Measurements from ENCODE around the gene COL20A1.

Gene COL20A1

GRCh38 chr20:63267691-63268090 is 25.3 kb upstream of the COL20A1 start:
- H3K36me3 ChIP-seq (ENCODE audit: control insufficient read depth in 2 of 2, insufficient read depth in 1 of 2, low read length in 2 of 2) = peaks cover 0 to 5% of the 10 kb centered on the region in 2 experiments; a peak in 1 of 3 replicates
- no peak overlapping the region for H3K4me3 ChIP-seq (ENCODE audit: low read depth, low read length)
- TF ChIP-seq BCL11B (tag by site-specific recombination; IDR thresholded peaks at IDR 0.05; ENCODE audit: low read depth) (no peak), GLIS1 (tag by site-specific recombination; IDR thresholded peaks at IDR 0.05) (peak; percentile 49), ZNF843 (tag by site-specific recombination; IDR thresholded peaks at IDR 0.05) (no peak), ZIC2 (tag by site-specific recombination; IDR thresholded peaks at IDR 0.05) (0 out of 2 replicates have a peak, but pooled peaks have one; percentile 7)
- TF ChIP-seq, protein P1, sequence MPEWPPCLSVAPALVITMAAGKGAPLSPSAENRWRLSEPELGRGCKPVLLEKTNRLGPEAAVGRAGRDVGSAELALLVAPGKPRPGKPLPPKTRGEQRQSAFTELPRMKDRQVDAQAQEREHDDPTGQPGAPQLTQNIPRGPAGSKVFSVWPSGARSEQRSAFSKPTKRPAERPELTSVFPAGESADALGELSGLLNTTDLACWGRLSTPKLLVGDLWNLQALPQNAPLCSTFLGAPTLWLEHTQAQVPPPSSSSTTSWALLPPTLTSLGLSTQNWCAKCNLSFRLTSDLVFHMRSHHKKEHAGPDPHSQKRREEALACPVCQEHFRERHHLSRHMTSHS (tag by site-specific recombination; IDR thresholded peaks at IDR 0.05) = no peak
- H3K27ac ChIP-seq (ENCODE audit: extremely low read depth, low read depth, low read length) = no peak overlapping the region
- H3K4me1 ChIP-seq (ENCODE audit: control insufficient read depth, insufficient read depth, low read length) = no peaks in the 10 kb centered on the region
- ChIA-PET POLR2A (no interaction called here), CTCF (interaction anchor here (6.6 kb wide), 1 partner anchor 43 kb away, joined by 37 read pairs; no protein-coding TSS in a partner anchor)
- no peaks in the 10 kb centered on the region for H3K9me3 ChIP-seq (ENCODE audit: control insufficient read depth, insufficient read depth, low read depth, low read length)

DNA sequence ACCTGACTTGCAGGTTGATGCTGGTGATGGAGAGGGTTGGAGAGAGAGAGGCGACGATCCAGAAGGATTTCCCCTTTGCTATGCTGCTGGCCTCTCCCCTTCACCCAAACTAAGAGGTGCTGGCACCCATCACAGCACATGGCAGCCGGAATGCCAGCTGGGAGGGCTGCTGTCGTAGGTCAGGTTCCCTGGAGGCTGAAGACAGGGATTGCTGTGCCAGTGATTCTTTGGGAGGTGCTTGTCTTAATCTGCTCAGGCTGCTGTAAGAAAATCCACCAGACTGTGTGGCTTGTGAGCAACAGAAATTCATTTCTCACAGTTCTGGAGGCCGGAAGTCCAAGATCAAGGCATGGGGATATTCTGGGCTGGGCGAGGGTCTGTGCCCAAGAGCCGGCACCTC is 24.7 kb upstream of the COL20A1 start:
- POLR2A ChIA-PET = no interaction called here
- CTCF ChIA-PET = interaction anchor here (0.5 to 6.6 kb wide), 2 partner anchors 44 to 482 kb away, joined by 3 to 37 read pairs; no protein-coding TSS in a partner anchor

More for the DNA sequence above, 24.7 kb upstream of the COL20A1 start:
- peaks cover 0 to 5% of the 10 kb centered on the region in 2 experiments; a peak in 1 of 3 replicates for H3K36me3 ChIP-seq (ENCODE audit: control insufficient read depth in 2 of 2, insufficient read depth in 1 of 2, low read length in 2 of 2)
- TF ChIP-seq ZNF37A (tag by site-specific recombination; IDR thresholded peaks at IDR 0.05) = no peak
- TF ChIP-seq ZNF354C (tag by site-specific recombination; IDR thresholded peaks at IDR 0.05; ENCODE audit: borderline replicate concordance, low read depth) = no peak
- TF ChIP-seq ZNF18 (tag by site-specific recombination; IDR thresholded peaks at IDR 0.05) = no peak
- no peak for TF ChIP-seq ZNF266 (tag by site-specific recombination; IDR thresholded peaks at IDR 0.05; ENCODE audit: low read depth)
- TF ChIP-seq, protein P2, sequence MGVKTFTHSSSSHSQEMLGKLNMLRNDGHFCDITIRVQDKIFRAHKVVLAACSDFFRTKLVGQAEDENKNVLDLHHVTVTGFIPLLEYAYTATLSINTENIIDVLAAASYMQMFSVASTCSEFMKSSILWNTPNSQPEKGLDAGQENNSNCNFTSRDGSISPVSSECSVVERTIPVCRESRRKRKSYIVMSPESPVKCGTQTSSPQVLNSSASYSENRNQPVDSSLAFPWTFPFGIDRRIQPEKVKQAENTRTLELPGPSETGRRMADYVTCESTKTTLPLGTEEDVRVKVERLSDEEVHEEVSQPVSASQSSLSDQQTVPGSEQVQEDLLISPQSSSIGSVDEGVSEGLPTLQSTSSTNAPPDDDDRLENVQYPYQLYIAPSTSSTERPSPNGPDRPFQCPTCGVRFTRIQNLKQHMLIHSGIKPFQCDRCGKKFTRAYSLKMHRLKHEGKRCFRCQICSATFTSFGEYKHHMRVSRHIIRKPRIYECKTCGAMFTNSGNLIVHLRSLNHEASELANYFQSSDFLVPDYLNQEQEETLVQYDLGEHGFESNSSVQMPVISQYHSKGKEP (tag by site-specific recombination; IDR thresholded peaks at IDR 0.05) = no peak
- no peak for TF ChIP-seq SALL2 (tag by site-specific recombination; IDR thresholded peaks at IDR 0.05; ENCODE audit: borderline replicate concordance)
- TF ChIP-seq ZNF23 (tag by site-specific recombination; IDR thresholded peaks at IDR 0.05; ENCODE audit: borderline replicate concordance) = no peak
- no peak for TF ChIP-seq ZNF2 (tag by site-specific recombination; IDR thresholded peaks at IDR 0.05)
- TF ChIP-seq ZBTB10 (tag by site-specific recombination; IDR thresholded peaks at IDR 0.05) = no peak
- no peak for TF ChIP-seq ZNF223 (tag by site-specific recombination; IDR thresholded peaks at IDR 0.05)
- no peak for TF ChIP-seq ZNF391 (tag by site-specific recombination; IDR thresholded peaks at IDR 0.05; ENCODE audit: borderline replicate concordance, low read depth)
- no peak for TF ChIP-seq ZSCAN23 (tag by site-specific recombination; IDR thresholded peaks at IDR 0.05)
- TF ChIP-seq, protein P3, sequence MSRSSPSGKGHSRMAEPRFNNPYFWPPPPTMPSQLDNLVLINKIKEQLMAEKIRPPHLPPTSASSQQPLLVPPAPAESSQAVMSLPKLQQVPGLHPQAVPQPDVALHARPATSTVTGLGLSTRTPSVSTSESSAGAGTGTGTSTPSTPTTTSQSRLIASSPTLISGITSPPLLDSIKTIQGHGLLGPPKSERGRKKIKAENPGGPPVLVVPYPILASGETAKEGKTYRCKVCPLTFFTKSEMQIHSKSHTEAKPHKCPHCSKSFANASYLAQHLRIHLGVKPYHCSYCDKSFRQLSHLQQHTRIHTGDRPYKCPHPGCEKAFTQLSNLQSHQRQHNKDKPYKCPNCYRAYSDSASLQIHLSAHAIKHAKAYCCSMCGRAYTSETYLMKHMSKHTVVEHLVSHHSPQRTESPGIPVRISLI (tag by site-specific recombination; IDR thresholded peaks at IDR 0.05) = no peak
- no peak for TF ChIP-seq ZFP37 (tag by site-specific recombination; IDR thresholded peaks at IDR 0.05)
- H3K4me1 ChIP-seq (ENCODE audit: control insufficient read depth, insufficient read depth, low read length) = no peaks in the 10 kb centered on the region
- H3K9me3 ChIP-seq (ENCODE audit: control insufficient read depth, insufficient read depth, low read depth, low read length) = no peaks in the 10 kb centered on the region
- H3K27ac ChIP-seq (ENCODE audit: extremely low read depth, low read depth, low read length) = no peak overlapping the region
- no peak overlapping the region for H3K4me3 ChIP-seq (ENCODE audit: low read depth, low read length)

Measured in HEK293 (cell line).